GM20000 (cell line): ENCODE data around the gene PI4KB.

Experiments
- DNase-seq: peaks from one replicate; pipeline ENCODE4 v3.0.0; 2012; ENCODE audit warnings: low spot score
- CTCF ChIP-seq: IDR thresholded peaks from 2 replicates; pipeline ENCODE4 v1.5.1; 2012; ENCODE audit warnings: mild to moderate bottlenecking, control low read depth; ENCODE audit errors: extremely low read depth, missing control alignments

PI4KB gene

GRCh38 chr1:151266315-151266714 is 60.9 kb downstream of the PI4KB start:
- TF ChIP-seq CTCF, result no peak
- DNase-seq, result no peak

- DNase-seq, result no peak
Observed at GRCh38 chr1:151265446-151266236, 61.6 kb downstream of the PI4KB start.

GRCh38 chr1:151259351-151259750 is 67.9 kb downstream of the PI4KB start:
- TF ChIP-seq CTCF, result no peak
- no peak for DNase-seq

More at GRCh38 chr1:151265446-151266236, 61.6 kb downstream of the PI4KB start:
- no peak for TF ChIP-seq CTCF

GRCh38 chr1:151255381-151255780 is 71.8 kb downstream of the PI4KB start:
- TF ChIP-seq CTCF, result no peak
- no peak for DNase-seq

GRCh38 chr1:151254217-151255213 is 72.7 kb downstream of the PI4KB start, which contains the start of gene PSMD4:
Gene PSMD4 (plus strand): TSS chr1:151254734. CDS start chr1:151254783, 49 bp downstream.
- no peak for TF ChIP-seq CTCF
- DNase-seq, result peak; percentile 96

GRCh38 chr1:151251656-151252470 is 75.4 kb downstream of the PI4KB start:
- DNase-seq, result peak; percentile 75

More at GRCh38 chr1:151251656-151252470, 75.4 kb downstream of the PI4KB start:
- peak; percentile 69 for TF ChIP-seq CTCF
